AG10803 (cell line): ENCODE results near the gene OBSCN.
"Not testable (repeated sequence)": the region's sequence is repeated elsewhere in the genome, so short reads cannot be mapped to it uniquely, and the experiment has no call there.

Source experiments
- DNase-seq: peaks from one replicate; pipeline ENCODE4 v3.0.0; 2010; ENCODE audit warnings: low read depth
- H3K4me3 ChIP-seq: 2 replicates; pipeline ENCODE4 v1.5.1; 2011; ENCODE audit warnings: mild to moderate bottlenecking, low read length, control low read depth
- TF ChIP-seq, protein P1 (sequence below): conservative IDR thresholded peaks from 2 replicates; pipeline ENCODE4 v1.5.1; 2011; ENCODE audit warnings: mild to moderate bottlenecking, low read length, control low read depth, inconsistent platforms

OBSCN gene

DNA sequence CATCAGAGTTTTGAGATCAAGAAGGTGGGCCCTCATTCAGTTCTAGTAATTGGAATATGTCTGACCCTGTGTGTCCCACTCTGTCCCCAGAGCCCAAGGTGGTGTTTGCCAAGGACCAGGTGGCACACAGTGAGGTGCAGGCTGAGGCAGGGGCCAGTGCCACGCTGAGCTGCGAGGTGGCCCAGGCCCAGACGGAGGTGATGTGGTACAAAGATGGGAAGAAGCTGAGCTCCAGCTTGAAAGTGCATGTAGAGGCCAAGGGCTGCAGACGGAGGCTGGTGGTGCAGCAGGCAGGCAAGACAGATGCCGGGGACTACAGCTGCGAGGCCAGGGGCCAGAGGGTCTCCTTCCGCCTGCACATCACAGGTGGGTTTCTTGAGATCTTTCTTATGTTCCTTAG is 35.2 kb downstream of the OBSCN start:
- TF ChIP-seq, protein P1, sequence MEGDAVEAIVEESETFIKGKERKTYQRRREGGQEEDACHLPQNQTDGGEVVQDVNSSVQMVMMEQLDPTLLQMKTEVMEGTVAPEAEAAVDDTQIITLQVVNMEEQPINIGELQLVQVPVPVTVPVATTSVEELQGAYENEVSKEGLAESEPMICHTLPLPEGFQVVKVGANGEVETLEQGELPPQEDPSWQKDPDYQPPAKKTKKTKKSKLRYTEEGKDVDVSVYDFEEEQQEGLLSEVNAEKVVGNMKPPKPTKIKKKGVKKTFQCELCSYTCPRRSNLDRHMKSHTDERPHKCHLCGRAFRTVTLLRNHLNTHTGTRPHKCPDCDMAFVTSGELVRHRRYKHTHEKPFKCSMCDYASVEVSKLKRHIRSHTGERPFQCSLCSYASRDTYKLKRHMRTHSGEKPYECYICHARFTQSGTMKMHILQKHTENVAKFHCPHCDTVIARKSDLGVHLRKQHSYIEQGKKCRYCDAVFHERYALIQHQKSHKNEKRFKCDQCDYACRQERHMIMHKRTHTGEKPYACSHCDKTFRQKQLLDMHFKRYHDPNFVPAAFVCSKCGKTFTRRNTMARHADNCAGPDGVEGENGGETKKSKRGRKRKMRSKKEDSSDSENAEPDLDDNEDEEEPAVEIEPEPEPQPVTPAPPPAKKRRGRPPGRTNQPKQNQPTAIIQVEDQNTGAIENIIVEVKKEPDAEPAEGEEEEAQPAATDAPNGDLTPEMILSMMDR: no peak
- no peak overlapping the region for H3K4me3 ChIP-seq
- DNase-seq: no peak

DNA sequence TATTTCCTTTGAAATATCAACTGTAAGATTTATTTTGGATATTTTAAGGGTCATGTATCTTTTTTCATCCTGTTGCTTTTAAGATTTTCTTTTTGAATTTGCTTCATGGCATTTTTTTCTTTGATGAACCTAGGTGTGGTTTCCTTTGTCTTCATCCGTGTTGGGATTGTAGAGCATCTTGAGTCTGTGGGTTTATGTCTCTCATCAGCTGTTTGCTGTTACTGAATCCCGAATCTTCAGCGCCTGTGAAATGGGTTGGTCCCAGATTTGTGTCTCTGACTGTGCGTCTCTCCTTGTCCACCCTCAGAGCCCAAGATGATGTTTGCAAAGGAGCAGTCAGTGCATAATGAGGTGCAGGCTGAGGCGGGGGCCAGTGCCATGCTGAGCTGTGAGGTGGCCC is 36.1 kb downstream of the OBSCN start:
- DNase-seq, H3K4me3 ChIP-seq: not testable (repeated sequence)

DNA sequence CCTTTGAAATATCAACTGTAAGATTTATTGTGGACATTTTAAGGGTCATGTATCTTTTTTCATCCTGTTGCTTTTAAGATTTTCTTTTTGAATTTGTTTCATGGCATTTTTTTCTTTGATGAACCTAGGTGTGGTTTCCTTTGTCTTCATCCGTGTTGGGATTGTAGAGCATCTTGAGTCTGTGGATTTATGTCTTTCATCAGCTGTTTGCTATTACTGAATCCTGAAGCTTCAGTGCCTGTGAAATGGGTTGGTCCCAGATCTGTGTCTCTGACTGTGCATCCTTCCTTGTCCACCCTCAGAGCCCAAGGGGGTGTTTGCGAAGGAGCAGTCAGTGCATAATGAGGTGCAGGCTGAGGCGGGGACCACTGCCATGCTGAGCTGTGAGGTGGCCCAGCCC is 37.3 kb downstream of the OBSCN start:
- no peak for DNase-seq
- TF ChIP-seq, protein P1: no peak
- no peak overlapping the region for H3K4me3 ChIP-seq

DNA sequence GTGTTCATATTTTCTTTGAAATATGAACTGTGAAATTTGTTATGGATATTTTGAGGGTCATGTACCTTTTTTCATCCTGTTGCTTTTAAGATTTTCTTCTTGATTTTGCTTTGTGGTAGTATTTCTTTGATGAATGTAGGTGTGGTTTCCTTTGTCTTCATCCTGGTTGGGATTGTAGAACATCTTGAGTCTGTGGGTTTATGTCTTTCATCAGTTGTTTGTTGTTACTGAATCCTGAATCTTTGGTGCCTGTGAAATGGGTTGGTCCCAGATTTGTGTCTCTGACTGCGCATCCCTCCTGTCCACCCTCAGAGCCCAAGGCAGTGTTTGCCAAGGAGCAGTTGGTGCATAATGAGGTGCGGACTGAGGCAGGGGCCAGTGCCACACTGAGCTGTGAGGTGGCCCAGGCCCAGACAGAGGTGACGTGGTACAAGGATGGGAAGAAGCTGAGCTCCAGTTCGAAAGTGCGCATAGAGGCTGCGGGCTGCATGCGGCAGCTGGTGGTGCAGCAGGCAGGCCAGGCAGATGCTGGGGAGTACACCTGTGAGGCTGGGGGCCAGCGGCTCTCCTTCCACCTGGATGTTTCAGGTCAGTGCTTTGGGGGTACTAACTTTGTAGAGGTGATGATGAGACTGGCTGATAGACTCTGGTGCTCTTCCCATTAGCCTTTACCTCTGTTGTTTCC is 38.5 kb downstream of the OBSCN start:
- TF ChIP-seq, protein P1: no peak
- no peak for DNase-seq
- no peak overlapping the region for H3K4me3 ChIP-seq

DNA sequence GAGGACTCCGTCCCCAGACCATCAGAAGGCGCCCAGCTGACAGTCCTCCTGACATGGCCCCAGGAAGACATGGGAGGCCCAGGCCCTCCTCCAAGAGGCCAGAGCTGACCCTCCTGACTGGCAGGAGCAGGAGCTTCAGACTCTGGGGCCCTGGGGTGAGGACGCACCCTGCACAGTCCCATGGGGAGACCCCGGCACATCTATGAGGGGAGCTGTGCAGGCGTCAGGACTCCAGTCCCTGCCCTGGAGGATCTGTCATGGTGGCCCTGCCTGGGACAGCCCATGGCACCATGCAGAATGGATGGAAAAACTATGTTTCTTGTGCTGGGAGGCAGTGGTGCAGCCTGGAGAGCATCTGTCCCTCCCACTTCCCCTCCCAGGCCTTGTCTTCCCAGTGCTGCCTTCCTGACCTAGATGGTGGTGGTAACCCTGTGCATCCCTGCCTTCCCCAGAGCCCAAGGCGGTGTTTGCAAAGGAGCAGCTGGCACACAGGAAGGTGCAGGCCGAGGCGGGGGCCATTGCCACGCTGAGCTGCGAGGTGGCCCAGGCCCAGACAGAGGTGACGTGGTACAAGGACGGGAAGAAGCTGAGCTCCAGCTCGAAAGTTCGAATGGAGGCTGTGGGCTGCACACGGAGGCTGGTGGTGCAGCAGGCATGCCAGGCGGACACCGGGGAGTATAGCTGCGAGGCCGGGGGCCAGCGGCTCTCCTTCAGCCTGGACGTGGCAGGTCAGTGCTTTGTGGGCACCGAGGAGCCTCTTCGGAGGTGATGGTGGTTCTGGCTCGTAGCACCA is 41.9 kb downstream of the OBSCN start:
- no peak overlapping the region for H3K4me3 ChIP-seq
- no peak for DNase-seq
- TF ChIP-seq, protein P1: no peak

DNA sequence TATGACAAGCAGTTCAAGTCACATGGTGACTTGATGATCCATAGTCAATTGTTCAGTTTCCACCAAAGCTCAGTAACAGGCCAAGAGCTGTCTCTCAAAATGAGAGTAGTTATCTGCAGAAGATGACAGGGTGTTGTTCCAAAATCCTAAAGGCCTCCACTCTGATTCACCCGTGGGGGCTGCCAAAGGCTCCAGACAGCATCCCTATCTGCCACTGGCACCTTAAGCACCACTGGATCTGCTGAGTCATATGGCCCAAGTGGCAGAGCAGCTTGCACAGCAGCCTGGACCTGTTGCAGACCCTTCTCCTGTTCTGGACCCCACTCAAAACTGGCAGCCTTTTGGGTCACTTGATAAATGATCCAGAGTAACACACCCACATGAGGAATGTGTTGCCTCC is 44.6 kb downstream of the OBSCN start:
- DNase-seq, H3K4me3 ChIP-seq: not testable (repeated sequence)

DNA sequence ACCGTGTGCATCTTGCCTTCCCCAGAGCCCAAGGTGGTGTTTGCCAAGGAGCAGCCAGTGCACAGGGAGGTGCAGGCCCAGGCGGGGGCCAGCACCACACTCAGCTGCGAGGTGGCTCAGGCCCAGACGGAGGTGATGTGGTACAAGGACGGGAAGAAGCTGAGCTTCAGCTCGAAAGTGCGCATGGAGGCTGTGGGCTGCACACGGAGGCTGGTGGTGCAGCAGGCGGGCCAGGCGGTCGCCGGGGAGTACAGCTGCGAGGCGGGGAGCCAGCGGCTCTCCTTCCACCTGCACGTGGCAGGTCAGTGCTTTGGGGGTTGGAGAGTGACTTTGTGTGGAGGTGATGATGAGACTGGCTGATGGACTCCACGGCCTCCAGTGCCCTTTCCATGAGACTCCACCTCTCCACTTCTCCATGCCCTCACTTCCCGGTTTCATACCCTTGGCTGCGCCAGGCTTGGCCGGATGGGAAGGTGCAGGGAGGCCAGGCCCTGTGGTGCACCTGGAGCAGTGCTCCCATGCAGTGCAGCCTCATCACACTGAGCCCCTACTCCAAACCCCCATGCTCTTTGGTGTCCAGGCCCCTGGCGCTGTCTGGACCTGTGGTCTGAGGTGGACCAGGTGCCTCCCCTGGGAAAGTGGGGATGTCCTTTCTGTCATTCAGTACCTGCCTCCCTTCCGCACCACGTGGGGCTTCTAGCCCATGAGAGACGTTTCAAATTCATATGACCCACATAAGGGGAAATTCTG is 49.0 kb downstream of the OBSCN start:
- no peak overlapping the region for H3K4me3 ChIP-seq
- TF ChIP-seq, protein P1: no peak
- no peak for DNase-seq

DNA sequence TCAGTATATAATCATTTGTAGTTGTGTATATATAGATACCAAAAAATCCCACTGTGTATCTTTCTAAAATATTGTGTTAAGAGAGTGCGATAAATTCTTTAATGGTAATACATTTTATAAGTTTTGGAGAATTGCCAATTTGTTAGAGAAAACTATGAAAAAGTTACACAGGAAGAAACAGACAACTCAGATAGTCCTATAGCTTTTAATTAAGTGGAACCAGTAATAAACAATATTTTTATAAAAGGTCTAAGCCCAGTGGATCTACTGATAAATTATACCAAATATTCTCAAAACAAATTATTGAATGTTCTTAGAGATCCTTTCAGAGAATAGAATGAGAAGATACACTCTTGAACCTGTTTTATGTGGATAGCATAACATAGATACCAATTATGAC is 50.6 kb downstream of the OBSCN start:
- H3K4me3 ChIP-seq: no peak overlapping the region
- TF ChIP-seq, protein P1: no peak
- DNase-seq: no peak
